Skeletal muscle tissue (tissue), 4 donors: ENCODE measurements around the gene THAP5. TPM values are rescaled to one million over a fixed set of nuclear protein-coding genes. Genes with fewer than 3 reads are reported as not detected.

Experiments
- H3K27ac ChIP-seq: one replicate; pipeline ENCODE4 v1.7.0; 2013; ENCODE audit warnings: mild to moderate bottlenecking, low read depth, low read length, inconsistent platforms
- H3K27me3 ChIP-seq, 3 donors: one replicate each; pipeline ENCODE4 v1.7.0; 2013; ENCODE audit warnings: low read length in 3 of 3; ENCODE audit not compliant: control insufficient read depth in 3 of 3, insufficient read depth in 3 of 3
- H3K36me3 ChIP-seq, 3 donors: one replicate each; pipeline ENCODE4 v1.7.0; 2013; ENCODE audit warnings: low read length in 3 of 3; ENCODE audit not compliant: control insufficient read depth in 3 of 3, insufficient read depth in 3 of 3
- H3K4me1 ChIP-seq, 3 donors: one replicate each; pipeline ENCODE4 v1.7.0; 2013; ENCODE audit warnings: low read length in 3 of 3, mild to moderate bottlenecking in 3 of 3; ENCODE audit not compliant: control insufficient read depth in 3 of 3, insufficient read depth in 3 of 3
- H3K4me3 ChIP-seq, 3 donors: one replicate each; pipeline ENCODE4 v1.7.0; 2013; ENCODE audit warnings: low read length in 3 of 3
- H3K9ac ChIP-seq, 3 donors: one replicate each; pipeline ENCODE4 v1.7.0; 2013; ENCODE audit warnings: low read length in 3 of 3, mild to moderate bottlenecking in 3 of 3, moderate library complexity in 2 of 3, low read depth in 1 of 3
- H3K9me3 ChIP-seq, 3 donors: one replicate each; pipeline ENCODE4 v1.7.0; 2013; ENCODE audit warnings: low read length in 3 of 3; ENCODE audit not compliant: control insufficient read depth in 3 of 3
- total RNA-seq: library from RNA; depleted of rRNA; stranded (reverse); fragments of >200 nt; gene quantifications from one replicate; pipeline ENCODE4 v1.2.3, GENCODE V29; 2014
- donor health status: Osteomylitis.

THAP5 gene
- 12.0 TPM for total RNA-seq

DNA sequence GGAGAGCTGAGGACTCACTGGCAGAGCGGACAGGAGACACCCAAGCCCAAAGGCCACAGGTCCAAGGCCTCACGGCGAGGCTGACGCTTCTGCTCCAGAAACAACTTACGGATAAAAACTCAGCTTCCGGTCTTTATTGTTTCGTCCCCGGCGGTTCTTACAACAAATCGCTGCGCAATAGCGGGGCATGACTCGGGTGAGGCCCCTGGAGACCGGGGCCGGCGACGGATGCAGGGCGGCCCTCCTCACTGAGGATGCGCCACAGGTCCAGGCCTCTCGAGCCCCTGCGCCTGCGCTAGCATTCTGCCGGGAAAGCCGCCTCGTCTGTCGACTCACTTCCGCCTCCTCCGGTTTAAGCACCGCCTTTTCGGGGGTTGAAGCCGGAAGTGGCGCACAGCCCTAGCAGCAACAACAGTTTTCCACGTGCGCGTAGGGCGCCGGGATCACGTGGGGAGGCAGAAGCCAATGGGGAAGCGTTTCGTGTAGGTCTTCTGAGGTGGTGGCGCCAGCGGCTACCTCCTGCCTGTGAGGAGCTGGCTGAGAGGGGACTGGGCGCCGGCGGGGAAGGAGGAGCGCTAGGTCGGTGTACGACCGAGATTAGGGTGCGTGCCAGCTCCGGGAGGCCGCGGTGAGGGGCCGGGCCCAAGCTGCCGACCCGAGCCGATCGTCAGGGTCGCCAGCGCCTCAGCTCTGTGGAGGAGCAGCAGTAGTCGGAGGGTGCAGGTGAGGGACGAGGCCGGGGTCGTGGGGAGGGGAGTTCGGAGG lies at the start of gene THAP5, which contains the start of gene DNAJB9:
Gene THAP5, minus strand, starts transcription at position 326 of the 765 bp plus-strand sequence. Its CDS starts 137 bp downstream, at position 189.
Gene DNAJB9, plus strand, starts transcription at position 494 of the 765 bp plus-strand sequence. CDS start 1,853 bp downstream, outside the sequence.
- Histone ChIP-seq H3K36me3 (peaks cover 0 to 17% (median 16%) of the 10 kb centered on the region in 3 donors), H3K27ac (peak within 1 kb of the TSS; percentile 99), H3K4me3 (peak within 1 kb of the TSS; percentile 92 to 98 (median 93)), H3K27me3 (no peaks in the 10 kb centered on the region), H3K9ac (peak within 1 kb of the TSS; percentile 97 to 99 (median 99)), H3K9me3 (no peaks in the 10 kb centered on the region), H3K4me1 (peaks cover 11 to 26% (median 18%) of the 10 kb centered on the region in 3 donors)

GRCh38 chr7:108618056-108618455 lies 48.5 kb upstream of the THAP5 start:
- no peaks in the 10 kb centered on the region for H3K4me1 ChIP-seq
- H3K27me3 ChIP-seq = no peaks in the 10 kb centered on the region
- H3K4me3 ChIP-seq = no peak overlapping the region
- H3K36me3 ChIP-seq = no peaks in the 10 kb centered on the region
- no peak overlapping the region for H3K9ac ChIP-seq
- no peak overlapping the region for H3K27ac ChIP-seq
- no peaks in the 10 kb centered on the region for H3K9me3 ChIP-seq

DNA sequence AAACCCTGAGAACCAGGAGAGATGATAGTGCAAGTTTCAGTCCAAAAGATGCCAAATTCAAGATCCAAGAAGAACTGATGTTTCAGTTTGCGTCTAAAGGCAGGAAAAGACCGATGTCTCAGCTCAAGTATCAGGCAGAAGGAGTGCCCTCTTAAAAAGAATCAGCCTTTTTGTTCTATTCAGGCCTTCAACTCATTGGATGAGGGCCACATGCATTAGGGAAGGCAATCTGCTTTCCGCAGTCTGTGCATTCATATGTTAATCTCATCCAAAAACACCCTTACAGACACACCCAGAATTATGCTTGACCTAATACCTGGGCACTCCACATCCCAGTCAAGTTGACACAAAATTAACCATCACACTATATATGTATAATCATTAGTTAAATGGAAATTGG lies 45.4 kb upstream of the THAP5 start:
- H3K4me3 ChIP-seq = no peak overlapping the region
- H3K9ac ChIP-seq = no peak overlapping the region
- H3K36me3 ChIP-seq = no peaks in the 10 kb centered on the region

GRCh38 chr7:108613949-108614381 lies 44.5 kb upstream of the THAP5 start:
- Histone ChIP-seq H3K9ac (no peak overlapping the region), H3K27ac (no peak overlapping the region), H3K36me3 (no peaks in the 10 kb centered on the region), H3K27me3 (no peaks in the 10 kb centered on the region), H3K9me3 (no peaks in the 10 kb centered on the region), H3K4me3 (no peak overlapping the region), H3K4me1 (no peaks in the 10 kb centered on the region)

More for the DNA sequence above, 45.4 kb upstream of the THAP5 start:
- Histone ChIP-seq H3K27ac (no peak overlapping the region), H3K27me3 (no peaks in the 10 kb centered on the region), H3K4me1 (no peaks in the 10 kb centered on the region), H3K9me3 (no peaks in the 10 kb centered on the region)

- H3K27ac ChIP-seq = no peak overlapping the region
- no peaks in the 10 kb centered on the region for H3K27me3 ChIP-seq
- H3K36me3 ChIP-seq = no peaks in the 10 kb centered on the region
- H3K4me1 ChIP-seq = no peaks in the 10 kb centered on the region
- no peak overlapping the region for H3K4me3 ChIP-seq
- H3K9ac ChIP-seq = no peak overlapping the region
- no peaks in the 10 kb centered on the region for H3K9me3 ChIP-seq
Observed at GRCh38 chr7:108613147-108613948, 43.8 kb upstream of the THAP5 start.

GRCh38 chr7:108611268-108611667 lies 41.8 kb upstream of the THAP5 start:
- Histone ChIP-seq H3K36me3 (no peaks in the 10 kb centered on the region), H3K27ac (no peak overlapping the region), H3K4me1 (no peaks in the 10 kb centered on the region), H3K4me3 (no peak overlapping the region), H3K9ac (no peak overlapping the region), H3K9me3 (no peaks in the 10 kb centered on the region), H3K27me3 (no peaks in the 10 kb centered on the region)

DNA sequence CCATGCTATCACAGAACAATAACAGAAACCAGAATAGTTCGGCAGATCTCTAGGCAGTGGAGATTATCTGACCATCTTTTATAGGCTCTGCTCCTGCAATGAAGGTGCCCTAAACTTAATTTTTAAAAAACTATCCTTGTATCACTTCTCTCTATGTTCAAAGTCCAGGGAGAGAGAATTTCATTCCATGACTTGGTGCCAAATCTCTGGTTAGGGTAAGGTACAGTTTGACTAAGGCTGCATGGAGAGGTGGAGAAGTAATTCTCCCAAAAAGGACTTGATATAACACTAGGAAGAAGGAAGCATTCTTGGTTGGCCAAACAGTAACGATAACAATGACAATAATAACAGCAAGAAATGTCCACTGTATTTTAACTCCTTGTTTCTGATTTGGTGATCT lies 40.1 kb upstream of the THAP5 start:
- no peaks in the 10 kb centered on the region for H3K36me3 ChIP-seq
- H3K9me3 ChIP-seq = no peaks in the 10 kb centered on the region
- H3K4me1 ChIP-seq = no peaks in the 10 kb centered on the region
- H3K9ac ChIP-seq = no peak overlapping the region
- no peaks in the 10 kb centered on the region for H3K27me3 ChIP-seq
- no peak overlapping the region for H3K27ac ChIP-seq
- no peak overlapping the region for H3K4me3 ChIP-seq

DNA sequence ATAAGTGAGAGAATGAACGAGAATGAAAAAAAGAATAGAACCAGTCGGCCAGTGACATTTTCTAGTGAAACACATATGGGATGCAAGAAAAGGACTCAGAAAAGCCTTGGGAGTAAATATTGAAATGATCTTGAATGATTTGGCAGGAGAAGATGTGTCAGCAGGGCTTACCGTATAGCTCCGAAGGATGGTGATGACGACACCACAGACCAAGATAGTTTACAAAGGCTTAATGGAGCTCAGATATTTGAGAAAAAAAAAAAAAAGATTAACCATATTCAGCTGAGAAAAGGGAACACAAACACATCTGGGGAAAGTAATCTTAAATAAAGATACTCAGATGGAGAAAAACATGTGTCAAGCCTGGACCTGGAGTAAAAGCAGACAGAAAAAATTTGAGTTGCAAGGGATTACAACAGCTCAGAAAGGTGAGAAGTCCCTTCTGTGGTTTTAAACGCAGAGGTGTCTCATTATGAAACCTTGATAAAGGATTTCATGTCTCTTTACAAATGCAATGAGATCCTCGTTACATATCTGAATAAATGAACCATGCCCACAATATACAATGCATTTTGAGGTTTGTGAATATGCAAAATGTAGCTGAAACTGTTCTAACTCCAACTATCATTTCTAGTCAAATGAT lies 36.2 kb upstream of the THAP5 start:
- no peak overlapping the region for H3K9ac ChIP-seq
- no peaks in the 10 kb centered on the region for H3K36me3 ChIP-seq
- H3K9me3 ChIP-seq = no peaks in the 10 kb centered on the region
- H3K27ac ChIP-seq = no peak overlapping the region
- no peaks in the 10 kb centered on the region for H3K4me1 ChIP-seq
- no peaks in the 10 kb centered on the region for H3K27me3 ChIP-seq
- no peak overlapping the region for H3K4me3 ChIP-seq

GRCh38 chr7:108604307-108605077 lies 35.0 kb upstream of the THAP5 start:
- H3K36me3 ChIP-seq = no peaks in the 10 kb centered on the region
- no peaks in the 10 kb centered on the region for H3K4me1 ChIP-seq
- H3K9ac ChIP-seq = no peak overlapping the region
- H3K27ac ChIP-seq = no peak overlapping the region
- no peaks in the 10 kb centered on the region for H3K9me3 ChIP-seq
- H3K27me3 ChIP-seq = peaks cover 0 to 1% (median 0%) of the 10 kb centered on the region in 3 donors
- H3K4me3 ChIP-seq = no peak overlapping the region
